Stimulated activated CD8-positive, alpha-beta memory T cell treated with anti-CD3 and anti-CD28 coated beads, Interleukin-7, amount 100 ng/mL, for 48 hours (primary cell): Measurements from ENCODE around the gene CCNK.

Experiments
- DNase-seq, 2 donors: peaks; one replicate each; pipeline ENCODE4 v3.0.0-alpha.2; 2020; ENCODE audit warnings: low read depth in 1 of 2; ENCODE audit errors: extremely low read depth in 1 of 2

CCNK gene

GRCh38 chr14:99518441-99519346 is 37.5 kb downstream of the CCNK start:
- DNase-seq, result peak; percentile 48 to 50

- DNase-seq, result no peak
These were observed 38.2 kb downstream of the CCNK start for GRCh38 chr14:99519347-99519881.

- DNase-seq, result no peak
These were observed 38.8 kb downstream of the CCNK start for GRCh38 chr14:99519931-99520421.

- DNase-seq, result no peak
These were observed 39.4 kb downstream of the CCNK start for GRCh38 chr14:99520571-99521081.

GRCh38 chr14:99521176-99522024 is 40.2 kb downstream of the CCNK start:
- DNase-seq, result no peak

GRCh38 chr14:99522025-99522401 is 40.8 kb downstream of the CCNK start:
- DNase-seq, result no peak

GRCh38 chr14:99522457-99522891 is 41.3 kb downstream of the CCNK start:
- DNase-seq, result no peak

- no peak for DNase-seq
These were observed 41.9 kb downstream of the CCNK start for GRCh38 chr14:99522934-99523703.

GRCh38 chr14:99523704-99524055 is 42.5 kb downstream of the CCNK start:
- no peak for DNase-seq

GRCh38 chr14:99524091-99524661 is 43.0 kb downstream of the CCNK start:
- DNase-seq, result no peak

GRCh38 chr14:99524804-99525698 is 43.8 kb downstream of the CCNK start:
- no peak for DNase-seq

GRCh38 chr14:99525699-99526080 is 44.5 kb downstream of the CCNK start:
- no peak for DNase-seq

GRCh38 chr14:99527026-99527425 is 45.8 kb downstream of the CCNK start:
- no peak for DNase-seq

- DNase-seq, result no peak
These were observed 46.3 kb downstream of the CCNK start for GRCh38 chr14:99527427-99528076.

GRCh38 chr14:99529899-99530298 is 48.7 kb downstream of the CCNK start:
- no peak for DNase-seq

GRCh38 chr14:99530407-99531155 is 49.4 kb downstream of the CCNK start:
- no peak for DNase-seq

- DNase-seq, result no peak
These were observed 50.3 kb downstream of the CCNK start for GRCh38 chr14:99531251-99532096.
